HFFc6 (cell line): ENCODE measurements around the gene EMILIN2. TPM values are rescaled to one million over a fixed set of nuclear protein-coding genes. Genes with fewer than 3 reads are reported as not detected.

Experiments used
- DNase-seq: peaks from one replicate; pipeline ENCODE4 v3.0.0-alpha.2; 2018
- H3K27ac Mint-ChIP-seq: 2 replicates; pipeline ENCODE4 v1.8.0; 2020; ENCODE audit warnings: mild to moderate bottlenecking, mixed read lengths
- H3K27me3 Mint-ChIP-seq: 2 replicates; pipeline ENCODE4 v1.8.0; 2021; ENCODE audit warnings: mild to moderate bottlenecking, moderate library complexity, mixed read lengths; ENCODE audit not compliant: insufficient read depth
- H3K36me3 Mint-ChIP-seq: 2 replicates; pipeline ENCODE4 v1.8.0; 2021; ENCODE audit warnings: low read depth, mixed read lengths
- H3K4me1 Mint-ChIP-seq: 2 replicates; pipeline ENCODE4 v1.8.0; 2020; ENCODE audit warnings: low read depth, mixed read lengths
- H3K4me3 Mint-ChIP-seq: 2 replicates; pipeline ENCODE4 v1.8.0; 2020; ENCODE audit warnings: mild to moderate bottlenecking, moderate library complexity, mixed read lengths
- H3K9me3 Mint-ChIP-seq: 2 replicates; pipeline ENCODE4 v1.8.0; 2020; ENCODE audit warnings: mild to moderate bottlenecking, mixed read lengths
- CTCF ChIP-seq: fragments of 200-600 bp; sonication (generic); IDR thresholded peaks from 2 replicates; pipeline ENCODE4 v1.5.0; 2021; ENCODE audit warnings: antibody characterized with exemption, mild to moderate bottlenecking
- total RNA-seq, 6 experiments: library from RNA; stranded (reverse); fragmentation: NEBNext Ultra II Directional; extraction: Animal tissue kit (Norgen Biotek cat#: 25700); gene quantifications; 2 replicates in 1 of 6; 3 replicates in 5 of 6; pipeline ENCODE4 v1.2.3, GENCODE V29; 2021

The EMILIN2 gene
- total RNA-seq, 6 experiments from 2014 or later, result 5.9 to 10.6 (median 8.2) TPM

- H3K4me1 Mint-ChIP-seq, result peaks cover 22% of the 10 kb centered on the region
- no peaks in the 10 kb centered on the region for H3K36me3 Mint-ChIP-seq
- DNase-seq, result no peak
- no peak overlapping the region for H3K27ac Mint-ChIP-seq
- H3K9me3 Mint-ChIP-seq, result peaks cover 8% of the 10 kb centered on the region; the same call in 1 of the 2 replicates
- H3K4me3 Mint-ChIP-seq, result no peak overlapping the region
- no peak for TF ChIP-seq CTCF
- peaks cover 15% of the 10 kb centered on the region for H3K27me3 Mint-ChIP-seq
Measured at GRCh38 chr18:2889761-2890192, 43.0 kb downstream of the EMILIN2 start.

- Mint-ChIP-seq H3K4me3 (no peak overlapping the region), H3K27me3 (peaks cover 19% of the 10 kb centered on the region), H3K4me1 (peaks cover 22% of the 10 kb centered on the region), H3K27ac (no peak overlapping the region), H3K9me3 (peaks cover 8% of the 10 kb centered on the region; the same call in 1 of the 2 replicates), H3K36me3 (0 out of 2 replicates have a peak, but pooled peaks cover 4% of the 10 kb centered on the region)
- no peak for TF ChIP-seq CTCF
- DNase-seq, result no peak
Measured at GRCh38 chr18:2890606-2891005, 43.8 kb downstream of the EMILIN2 start.

- no peak for TF ChIP-seq CTCF
- peaks cover 19% of the 10 kb centered on the region for H3K27me3 Mint-ChIP-seq
- no peak for DNase-seq
- H3K27ac Mint-ChIP-seq, result no peak overlapping the region
- peaks cover 22% of the 10 kb centered on the region for H3K4me1 Mint-ChIP-seq
- H3K4me3 Mint-ChIP-seq, result no peak overlapping the region
- H3K36me3 Mint-ChIP-seq, result 0 out of 2 replicates have a peak, but pooled peaks cover 4% of the 10 kb centered on the region
- peaks cover 5% of the 10 kb centered on the region; the same call in 1 of the 2 replicates for H3K9me3 Mint-ChIP-seq
Measured at GRCh38 chr18:2891526-2892431, 45.0 kb downstream of the EMILIN2 start.

- H3K27ac Mint-ChIP-seq, result no peak overlapping the region
Measured at GRCh38 chr18:2893056-2893455, 46.2 kb downstream of the EMILIN2 start.

GRCh38 chr18:2893676-2894075, 46.9 kb downstream of the EMILIN2 start:
- no peak for TF ChIP-seq CTCF
- Mint-ChIP-seq H3K27ac (no peak overlapping the region), H3K36me3 (0 out of 2 replicates have a peak, but pooled peaks cover 4% of the 10 kb centered on the region), H3K4me1 (peaks cover 29% of the 10 kb centered on the region), H3K27me3 (peaks cover 19% of the 10 kb centered on the region), H3K4me3 (no peak overlapping the region), H3K9me3 (no peaks in the 10 kb centered on the region; the same call in 1 of the 2 replicates)
- no peak for DNase-seq

More at GRCh38 chr18:2893056-2893455, 46.2 kb downstream of the EMILIN2 start:
- no peak for DNase-seq
- Mint-ChIP-seq H3K4me1 (peaks cover 29% of the 10 kb centered on the region), H3K27me3 (peaks cover 19% of the 10 kb centered on the region), H3K9me3 (no peaks in the 10 kb centered on the region; the same call in 1 of the 2 replicates), H3K36me3 (0 out of 2 replicates have a peak, but pooled peaks cover 4% of the 10 kb centered on the region), H3K4me3 (no peak overlapping the region)
- TF ChIP-seq CTCF, result no peak
